Fibroblast of skin of back (primary cell): ENCODE measurements around the gene PAK4.
"Not testable (repeated sequence)": the region's sequence is repeated elsewhere in the genome, so short reads cannot be mapped to it uniquely, and the experiment has no call there.

Experiments
- DNase-seq: peaks from one replicate; pipeline ENCODE4 v3.0.0-alpha.2; 2013

The PAK4 gene

GRCh38 chr19:39130337-39131254, 5.0 kb downstream of the PAK4 start:
- DNase-seq = no peak

- DNase-seq = no peak
Measured at GRCh38 chr19:39131255-39131755, 5.7 kb downstream of the PAK4 start.

GRCh38 chr19:39132344-39132969, 6.9 kb downstream of the PAK4 start:
- DNase-seq = no peak

GRCh38 chr19:39133431-39134270, 8.1 kb downstream of the PAK4 start:
- DNase-seq = no peak

- no peak for DNase-seq
Measured at GRCh38 chr19:39135701-39136100, 10.1 kb downstream of the PAK4 start.

GRCh38 chr19:39136225-39136940, 10.8 kb downstream of the PAK4 start:
- no peak for DNase-seq

GRCh38 chr19:39137131-39137530, 11.5 kb downstream of the PAK4 start:
- DNase-seq = no peak

- DNase-seq = no peak
Measured at GRCh38 chr19:39138221-39139211, 12.9 kb downstream of the PAK4 start.

- peak; percentile 25 for DNase-seq
Measured at GRCh38 chr19:39139305-39139874, 13.8 kb downstream of the PAK4 start.

- DNase-seq = no peak
Measured at GRCh38 chr19:39139971-39140453, 14.4 kb downstream of the PAK4 start.

GRCh38 chr19:39140594-39140993, 15.0 kb downstream of the PAK4 start:
- DNase-seq = no peak

GRCh38 chr19:39141929-39142328, 16.3 kb downstream of the PAK4 start:
- no peak for DNase-seq

GRCh38 chr19:39142630-39143029, 17.0 kb downstream of the PAK4 start:
- no peak for DNase-seq

GRCh38 chr19:39143757-39144289, 18.2 kb downstream of the PAK4 start:
- DNase-seq = not testable (repeated sequence)

- DNase-seq = no peak
Measured at GRCh38 chr19:39144290-39145071, 18.9 kb downstream of the PAK4 start.

GRCh38 chr19:39145180-39145953, 19.8 kb downstream of the PAK4 start:
- no peak for DNase-seq

- DNase-seq = no peak
Measured at GRCh38 chr19:39146091-39146490, 20.5 kb downstream of the PAK4 start.

GRCh38 chr19:39146686-39147450, 21.3 kb downstream of the PAK4 start:
- DNase-seq = no peak
